HCT116 (cell line): ENCODE data around the gene SLCO2A1.

Experiments
- ATF3 ChIP-seq: IDR thresholded peaks from 2 replicates; pipeline ENCODE4 v1.6.1; 2012
- CTCF ChIP-seq, 3 experiments: fragments of 200-600 bp in 1 of 3; sonication (generic) in 1 of 3; IDR thresholded peaks in 2 of 3; conservative IDR thresholded peaks in 1 of 3; 2 replicates each; pipeline ENCODE4 v1.5.1; 2012 to 2017; ENCODE audit warnings: low read depth in 2 of 3, low read length in 2 of 3, antibody characterized with exemption in 1 of 3, borderline replicate concordance in 1 of 3, control low read depth in 1 of 3, mild to moderate bottlenecking in 1 of 3, mixed read lengths in 1 of 3, mixed run types in 1 of 3, moderate library complexity in 1 of 3; ENCODE audit not compliant: insufficient read depth in 1 of 3
- POLR2A ChIP-seq: IDR thresholded peaks from 2 replicates; pipeline ENCODE4 v1.7.0; 2011; ENCODE audit warnings: borderline replicate concordance; ENCODE audit not compliant: insufficient read depth, insufficient read length; ENCODE audit errors: extremely low read depth
- POLR2AphosphoS5 ChIP-seq: IDR thresholded peaks from 2 replicates; pipeline ENCODE4 v1.6.1; 2011; ENCODE audit warnings: mild to moderate bottlenecking, low read depth, low read length, moderate library complexity
- RAD21 ChIP-seq: IDR thresholded peaks from 2 replicates; pipeline ENCODE4 v1.6.1; 2012; ENCODE audit warnings: low read depth, mild to moderate bottlenecking
- REST ChIP-seq: IDR thresholded peaks from 2 replicates; pipeline ENCODE4 v1.6.1; 2012; ENCODE audit warnings: low read depth
- TCF7L2 ChIP-seq: IDR thresholded peaks from 2 replicates; pipeline ENCODE4 v1.7.0; 2011; ENCODE audit warnings: borderline replicate concordance, inconsistent platforms; ENCODE audit not compliant: insufficient read depth, insufficient read length; ENCODE audit errors: extremely low read depth

DNA sequence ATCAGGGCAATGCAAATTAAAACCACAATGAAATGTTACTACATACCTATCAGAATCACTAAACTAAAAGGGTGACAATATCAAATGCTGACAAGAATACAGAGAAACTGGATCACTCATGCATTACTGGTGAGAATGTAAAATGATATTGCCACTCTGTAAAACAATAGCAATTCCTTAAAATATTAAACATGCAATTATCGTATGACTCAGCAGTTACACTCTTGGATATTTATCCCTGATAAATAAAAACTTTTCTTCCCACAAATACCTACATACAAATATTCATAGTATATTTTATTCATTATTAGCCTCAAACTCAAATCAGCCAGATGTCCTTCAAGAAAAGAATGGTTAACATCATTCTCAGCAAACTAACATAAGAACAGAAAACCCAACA is 108.1 kb downstream of the SLCO2A1 start:
- TF ChIP-seq TCF7L2, result no peak
- no peak for TF ChIP-seq REST
- no peak for TF ChIP-seq POLR2A
- no peak for TF ChIP-seq RAD21
- no peak for TF ChIP-seq ATF3
- no peak for TF ChIP-seq CTCF (IDR thresholded peaks at IDR 0.05 in 2 of 3, conservative IDR thresholded peaks at IDR 0.05 in 1 of 3; ENCODE audit: borderline replicate concordance in 1 of 3, insufficient read depth in 1 of 3, low read depth in 2 of 3, low read length in 2 of 3)
- TF ChIP-seq POLR2AphosphoS5, result no peak
